HG03565 (cell line): ENCODE measurements around the gene CIP2A.

Source experiments
- ATAC-seq: cut with Tn5 transposase; IDR thresholded peaks from one replicate; pipeline ENCODE4 v1.9.1; 2021; ENCODE audit warnings: mild to moderate bottlenecking, moderate library complexity; ENCODE audit not compliant: unreplicated experiment

CIP2A gene

GRCh38 chr3:108565506-108565905 lies 23.7 kb downstream of the CIP2A start:
- no peak for ATAC-seq

DNA sequence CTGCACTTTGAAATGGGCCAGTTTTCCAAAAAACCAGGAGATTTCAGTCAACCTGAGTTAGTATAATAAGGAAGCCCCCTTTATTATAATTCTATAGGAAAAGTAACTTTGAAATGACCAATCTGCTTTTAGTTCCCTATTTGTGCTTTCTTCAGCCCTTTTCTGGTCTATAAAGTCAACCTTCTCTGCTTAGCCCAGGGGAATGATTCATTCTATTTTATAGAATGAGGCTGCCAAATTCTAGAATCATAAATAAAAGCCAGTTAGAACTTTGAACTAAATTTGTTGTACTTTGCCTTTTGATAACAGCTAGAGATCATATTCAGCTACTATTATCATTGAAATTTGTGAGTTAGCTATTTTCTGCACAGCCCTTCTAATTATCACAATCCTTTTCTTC lies 24.7 kb downstream of the CIP2A start:
- no peak for ATAC-seq

GRCh38 chr3:108562565-108562964 lies 26.7 kb downstream of the CIP2A start:
- ATAC-seq = no peak

DNA sequence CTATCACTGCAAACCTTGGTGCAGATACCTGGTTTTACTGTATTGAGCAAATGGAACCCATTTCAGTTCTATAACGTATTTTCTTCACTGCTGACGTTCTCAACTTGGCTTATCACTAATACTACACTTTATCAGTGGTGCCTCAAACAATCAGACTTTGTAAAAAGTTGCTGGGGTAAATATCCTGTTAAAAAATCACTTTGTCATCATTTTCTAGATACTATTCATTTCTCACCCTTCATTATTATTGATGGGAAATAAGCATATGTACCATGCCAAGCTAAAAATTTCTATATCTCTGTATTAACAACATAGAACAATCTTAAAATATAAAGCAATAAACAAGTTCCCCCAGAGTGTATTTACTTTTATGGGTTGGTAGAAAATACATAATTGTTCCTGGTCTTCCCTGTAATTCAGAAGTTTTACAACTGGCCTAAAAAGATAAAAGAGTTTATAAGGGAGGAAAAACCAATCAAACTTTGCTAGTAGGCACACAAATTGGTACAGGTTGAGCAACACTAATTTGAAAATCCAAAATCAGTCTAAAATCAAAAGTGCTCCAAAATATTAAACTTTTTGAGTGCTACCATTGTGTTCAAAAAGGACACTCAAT lies 33.2 kb downstream of the CIP2A start:
- ATAC-seq = no peak

DNA sequence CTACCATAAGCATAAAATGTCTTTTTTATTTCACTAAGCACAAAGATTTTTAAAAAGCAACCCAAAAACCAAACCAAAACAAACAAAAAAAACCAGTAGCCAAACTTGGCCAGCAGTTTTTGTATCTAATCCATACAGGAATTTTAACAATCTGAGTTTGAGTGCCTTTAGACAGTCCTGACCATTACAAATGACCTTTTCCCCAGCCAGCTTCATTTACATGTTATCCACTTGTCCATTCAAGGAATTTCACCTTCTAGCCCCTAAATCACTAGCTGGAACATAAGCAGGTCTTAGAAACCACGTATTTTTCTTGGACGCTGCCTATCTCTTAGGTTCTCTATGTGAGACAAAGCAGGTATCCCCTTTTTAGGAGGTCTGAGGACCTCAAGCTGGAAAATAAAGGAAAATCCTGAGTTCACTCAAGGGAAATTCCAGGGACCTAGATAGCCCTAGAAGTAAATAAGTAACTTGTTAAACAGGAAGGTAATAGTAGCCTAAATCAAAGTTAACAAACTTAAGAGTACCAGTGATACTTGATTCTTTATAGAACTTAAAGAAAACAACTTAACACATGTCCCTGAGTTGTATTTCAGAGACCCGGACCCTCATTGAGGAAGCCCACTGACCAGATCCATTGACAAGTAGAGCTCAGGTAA lies 34.2 kb downstream of the CIP2A start:
- no peak for ATAC-seq

DNA sequence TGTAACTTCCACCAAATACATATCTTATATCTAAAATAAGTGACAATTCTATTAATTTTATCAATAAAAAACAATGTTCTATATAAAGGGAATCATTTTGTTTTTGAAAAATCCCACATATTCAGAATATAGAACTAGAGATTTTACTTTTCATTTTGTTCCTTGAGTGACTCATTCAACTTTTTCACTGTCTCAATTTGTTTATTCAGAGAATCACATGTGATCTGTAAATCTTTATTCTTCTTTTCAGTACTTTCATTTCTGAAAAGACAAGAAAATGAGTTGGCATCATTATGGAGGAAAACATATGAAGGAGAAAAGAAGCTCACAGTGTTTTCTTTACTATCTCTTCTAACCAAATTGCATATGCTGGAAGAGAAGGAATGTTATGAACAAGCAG lies 35.0 kb downstream of the CIP2A start:
- ATAC-seq = no peak

DNA sequence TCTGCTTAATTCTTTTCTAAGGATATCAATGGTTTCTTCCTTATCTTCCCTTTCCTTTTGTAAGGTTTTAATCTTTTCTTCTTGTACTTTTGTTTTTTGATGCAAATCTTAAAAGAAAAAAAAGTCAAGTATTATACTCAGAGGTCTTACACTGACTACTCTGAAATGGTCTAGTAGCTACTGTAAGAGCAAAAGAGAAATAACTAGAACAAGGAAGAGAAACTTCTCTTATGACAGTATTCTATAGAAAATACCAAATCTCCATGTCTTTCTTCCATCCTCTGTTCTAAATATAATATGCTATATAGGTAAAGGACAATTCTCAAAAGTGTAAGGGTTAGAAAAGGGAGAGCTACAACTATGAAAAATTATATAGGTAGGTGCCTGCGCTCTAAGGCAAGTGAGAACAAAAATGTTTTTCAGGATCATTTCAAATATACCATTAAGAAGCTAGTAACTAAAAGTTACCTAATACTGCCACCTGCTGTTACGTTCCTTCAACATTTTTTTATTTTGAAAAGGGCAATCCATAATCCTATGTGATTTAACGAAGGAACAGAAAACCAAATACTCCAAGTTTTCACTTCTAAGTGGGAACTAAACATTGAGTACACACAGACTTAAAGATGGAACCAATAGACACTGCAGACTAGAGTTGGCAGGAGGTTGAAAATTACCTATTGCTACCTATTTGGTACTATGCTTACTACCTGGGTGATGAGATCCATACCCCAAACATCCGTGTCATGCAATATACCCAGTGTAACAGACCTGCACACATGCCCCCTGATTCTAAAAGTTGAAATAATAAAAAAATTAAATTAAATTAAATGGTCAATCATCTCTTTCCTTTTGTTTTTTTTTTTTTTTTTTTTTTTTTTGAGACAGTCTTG lies 36.7 kb downstream of the CIP2A start:
- ATAC-seq = peak; percentile 51

GRCh38 chr3:108548886-108549285 lies 40.4 kb downstream of the CIP2A start:
- no peak for ATAC-seq

- ATAC-seq = no peak
Observed at GRCh38 chr3:108548304-108548703, 40.9 kb downstream of the CIP2A start.

- ATAC-seq = peak; percentile 37
Observed at GRCh38 chr3:108546692-108547091, 42.5 kb downstream of the CIP2A start.

- peak; percentile 33 for ATAC-seq
Observed at GRCh38 chr3:108546247-108546646, 43.0 kb downstream of the CIP2A start.

DNA sequence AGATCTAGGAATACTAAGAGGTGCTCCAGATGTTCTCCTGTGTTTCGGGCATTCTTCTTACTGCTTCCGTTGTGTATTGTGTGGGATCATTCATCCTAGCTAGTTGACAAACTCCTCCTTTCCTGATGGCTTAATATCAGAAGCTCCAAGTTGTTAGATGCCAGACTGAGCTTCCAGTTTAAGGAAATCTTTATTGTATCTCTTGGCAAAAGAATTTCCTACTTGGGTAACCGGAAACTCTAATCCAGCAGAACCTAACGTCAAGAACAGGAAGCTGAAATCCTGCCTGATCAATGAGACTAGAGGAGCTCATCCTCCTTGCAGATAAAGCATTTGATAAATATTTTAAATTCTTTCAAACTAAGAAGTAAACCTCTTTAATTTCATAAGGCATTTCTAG lies 51.2 kb downstream of the CIP2A start:
- ATAC-seq = no peak

DNA sequence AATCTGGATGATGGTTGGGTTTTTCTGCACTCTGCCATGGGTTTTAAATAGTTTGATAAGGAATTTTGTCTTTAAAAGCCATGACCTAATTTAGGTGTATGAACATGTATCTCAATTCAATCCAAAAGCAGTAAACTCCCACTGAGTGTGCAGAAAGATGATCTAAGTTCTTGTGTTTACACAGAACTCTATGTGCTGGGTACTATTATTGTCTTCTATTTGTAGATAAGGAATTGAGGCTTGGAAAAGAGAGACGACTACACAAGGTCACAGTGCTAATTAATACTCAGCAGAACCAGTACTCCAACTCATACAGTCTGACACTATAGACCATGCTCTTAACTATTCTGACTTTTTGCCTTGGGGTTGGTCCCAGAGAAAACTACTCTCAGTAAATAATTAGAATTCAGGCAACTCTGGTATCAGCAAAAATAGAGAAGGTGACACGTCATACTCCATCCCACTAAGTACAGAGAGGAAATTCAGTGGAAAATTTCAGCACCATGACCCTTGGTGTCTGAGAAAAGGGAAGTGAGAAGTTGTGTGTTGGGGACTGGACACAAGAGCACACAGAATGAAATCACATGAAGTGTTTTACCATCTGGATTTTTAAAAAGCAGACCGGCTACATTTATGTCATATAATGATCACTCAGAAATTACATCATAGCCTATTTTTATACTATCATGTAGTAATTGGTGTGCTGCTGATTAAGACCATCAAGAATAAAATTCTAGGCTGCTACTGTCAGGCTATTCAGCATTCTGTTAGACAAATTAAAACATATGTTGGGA lies 60.6 kb downstream of the CIP2A start:
- peak; percentile 92 for ATAC-seq

DNA sequence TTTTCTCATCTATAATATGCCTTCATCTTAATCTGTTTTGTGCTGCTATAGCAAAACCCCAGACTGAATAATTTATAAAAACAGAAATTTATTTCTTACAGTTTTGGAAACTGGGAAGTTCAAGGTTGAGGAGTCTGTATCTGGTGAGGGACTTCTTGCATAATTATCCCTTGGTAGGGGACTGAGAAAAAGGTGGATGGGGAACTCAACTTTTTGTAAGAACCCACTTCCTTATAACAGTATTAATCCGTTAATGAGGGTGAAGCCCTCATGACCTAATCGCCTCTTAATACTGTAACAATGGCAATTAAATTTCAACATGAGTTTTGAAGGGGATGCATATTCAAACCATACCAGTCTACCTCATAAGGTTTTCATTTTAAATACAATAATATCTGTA lies 61.4 kb downstream of the CIP2A start:
- no peak for ATAC-seq

DNA sequence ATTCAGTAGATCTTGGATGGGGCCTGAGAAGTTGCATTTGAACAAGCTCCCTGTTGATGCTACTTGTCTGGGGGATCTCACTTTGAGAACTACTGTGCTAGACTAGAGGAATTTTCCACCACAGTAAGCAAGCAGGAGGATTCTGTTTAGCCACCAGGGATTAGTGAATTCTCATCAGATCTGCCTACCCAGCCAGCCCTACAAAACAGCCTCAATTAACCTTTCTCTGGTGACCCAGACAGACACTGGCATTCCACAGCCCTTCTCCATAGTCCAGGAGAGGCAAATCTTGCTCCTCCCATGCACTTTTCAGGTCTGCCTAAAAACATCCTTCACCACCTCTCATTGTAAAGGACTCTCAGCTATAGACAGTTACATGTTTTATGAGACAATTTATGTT lies 62.1 kb downstream of the CIP2A start:
- ATAC-seq = no peak

GRCh38 chr3:108525971-108526370 lies 63.3 kb downstream of the CIP2A start:
- ATAC-seq = no peak

DNA sequence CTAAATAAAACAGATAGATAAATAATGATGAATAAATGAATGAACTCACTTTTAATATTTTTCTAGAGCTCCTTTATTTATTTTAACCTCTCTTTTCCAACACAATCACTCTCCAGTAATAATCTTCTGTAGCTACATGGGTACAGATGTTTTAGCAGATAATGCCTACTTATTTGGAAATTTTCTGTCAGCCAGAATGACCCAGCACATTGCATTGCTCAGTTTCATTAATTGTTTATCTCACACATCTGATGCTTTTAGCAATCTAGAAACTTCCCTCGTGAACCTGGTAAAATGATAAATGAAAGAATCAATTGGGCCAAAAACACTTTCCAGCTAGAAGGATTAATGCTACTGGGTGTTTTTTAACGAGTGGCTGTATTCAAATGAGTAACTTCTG lies 64.0 kb downstream of the CIP2A start:
- ATAC-seq = no peak

DNA sequence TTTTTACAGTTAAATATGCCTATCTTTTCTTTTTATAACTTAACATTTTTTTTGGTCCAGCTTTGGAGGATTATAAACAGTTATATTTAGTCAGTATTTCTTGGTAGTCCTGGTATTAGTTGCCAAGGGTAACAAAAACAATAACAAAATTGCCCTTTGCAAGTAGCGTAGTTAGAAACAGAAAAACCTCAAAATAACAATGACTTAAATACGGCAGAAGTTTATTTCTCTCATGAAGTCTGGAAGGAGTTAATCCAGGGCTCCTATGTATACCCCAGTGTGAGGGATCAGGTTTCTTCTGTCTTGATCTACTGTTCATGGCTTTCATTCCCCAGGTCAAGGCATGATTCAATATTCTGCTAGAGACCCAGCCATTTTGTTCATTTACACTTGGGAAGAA lies 64.7 kb downstream of the CIP2A start:
- no peak for ATAC-seq

- ATAC-seq = no peak
Observed at GRCh38 chr3:108518895-108519294, 70.3 kb downstream of the CIP2A start.

- ATAC-seq = no peak
Observed at GRCh38 chr3:108516881-108517280, 72.4 kb downstream of the CIP2A start.

DNA sequence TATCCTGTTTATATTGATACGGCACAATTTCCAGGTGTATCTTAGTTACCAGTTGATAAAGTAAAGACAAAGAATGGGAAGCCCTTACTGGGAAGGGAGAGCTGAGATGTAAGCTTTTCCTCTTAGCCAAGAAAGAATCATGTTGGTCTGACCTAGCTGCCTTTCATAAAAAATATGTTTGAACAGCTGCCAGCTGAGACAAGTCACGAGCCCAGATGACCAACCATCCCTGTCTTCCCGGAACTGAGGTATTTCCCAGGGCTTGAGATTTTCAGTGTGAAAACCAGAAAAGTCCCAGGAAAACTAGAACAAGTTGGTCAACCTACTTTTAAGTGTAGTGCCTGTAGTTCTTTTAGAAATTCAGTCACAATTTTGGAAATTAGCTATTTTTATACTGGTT lies 75.3 kb downstream of the CIP2A start:
- no peak for ATAC-seq
